ENCODE results near the gene ZBED1.
A peak's percentile ranks its signal among the peaks of the same experiment; 100 is the strongest.
"Not testable (repeated sequence)": the region's sequence is repeated elsewhere in the genome, so short reads cannot be mapped to it uniquely, and the experiment has no call there.

ZBED1 gene

GRCh38 chrX:2484721-2485648, 15.8 kb downstream of the ZBED1 start:
- H3K36me3 Mint-ChIP-seq (ENCODE audit: low read depth), result peaks cover 58% of the 10 kb centered on the region
- H3K27ac Mint-ChIP-seq, result peak overlapping the region; percentile 46 to 98 (median 94)
- TF ChIP-seq CTCF (IDR thresholded peaks at IDR 0.05; ENCODE audit: unreplicated experiment in 3 of 3), result no peak
- no peaks in the 10 kb centered on the region for H3K27me3 Mint-ChIP-seq (ENCODE audit: low read depth)
- H3K9me3 Mint-ChIP-seq, result no peaks in the 10 kb centered on the region
- peak overlapping the region in 1 of 3 experiments; percentile 57 for H3K4me3 Mint-ChIP-seq
- H3K4me1 Mint-ChIP-seq, result peaks cover 29% of the 10 kb centered on the region

GRCh38 chrX:2484256-2484655, 16.5 kb downstream of the ZBED1 start:
- Mint-ChIP-seq H3K27ac (peak overlapping the region; percentile 46 to 98 (median 94)), H3K27me3 (ENCODE audit: low read depth) (no peaks in the 10 kb centered on the region), H3K9me3 (peaks cover 2% of the 10 kb centered on the region), H3K4me3 (peak overlapping the region in 1 of 3 experiments; percentile 57), H3K4me1 (peaks cover 29% of the 10 kb centered on the region), H3K36me3 (ENCODE audit: low read depth) (peaks cover 56% of the 10 kb centered on the region)
- no peak for TF ChIP-seq CTCF (IDR thresholded peaks at IDR 0.05; ENCODE audit: unreplicated experiment in 3 of 3)

GRCh38 chrX:2483398-2484060, 17.2 kb downstream of the ZBED1 start:
- Mint-ChIP-seq H3K9me3 (peaks cover 2% of the 10 kb centered on the region), H3K27ac (peak overlapping the region in 2 of 3 experiments; percentile 58 to 98), H3K4me1 (peaks cover 29% of the 10 kb centered on the region)

GRCh38 chrX:2481597-2481996, 19.2 kb downstream of the ZBED1 start:
- not testable (repeated sequence) for H3K9me3 Mint-ChIP-seq; H3K27me3 Mint-ChIP-seq (ENCODE audit: low read depth)
- peaks cover 25% of the 10 kb centered on the region for H3K4me1 Mint-ChIP-seq

More at GRCh38 chrX:2483398-2484060, 17.2 kb downstream of the ZBED1 start:
- no peaks in the 10 kb centered on the region for H3K27me3 Mint-ChIP-seq (ENCODE audit: low read depth)
- no peak overlapping the region for H3K4me3 Mint-ChIP-seq
- peaks cover 54% of the 10 kb centered on the region for H3K36me3 Mint-ChIP-seq (ENCODE audit: low read depth)
- no peak for TF ChIP-seq CTCF (IDR thresholded peaks at IDR 0.05; ENCODE audit: unreplicated experiment in 3 of 3)

GRCh38 chrX:2479982-2480381, 20.8 kb downstream of the ZBED1 start:
- not testable (repeated sequence) for H3K9me3 Mint-ChIP-seq; H3K4me3 Mint-ChIP-seq; H3K27me3 Mint-ChIP-seq (ENCODE audit: low read depth); H3K27ac Mint-ChIP-seq
- peaks cover 30% of the 10 kb centered on the region for H3K36me3 Mint-ChIP-seq (ENCODE audit: low read depth)
- peaks cover 16% of the 10 kb centered on the region for H3K4me1 Mint-ChIP-seq

More at GRCh38 chrX:2481597-2481996, 19.2 kb downstream of the ZBED1 start:
- H3K36me3 Mint-ChIP-seq (ENCODE audit: low read depth), result peaks cover 41% of the 10 kb centered on the region
- not testable (repeated sequence) for H3K27ac Mint-ChIP-seq, H3K4me3 Mint-ChIP-seq

GRCh38 chrX:2479420-2479780, 21.4 kb downstream of the ZBED1 start:
- H3K36me3 Mint-ChIP-seq (ENCODE audit: low read depth), result peaks cover 27% of the 10 kb centered on the region
- TF ChIP-seq CTCF (IDR thresholded peaks at IDR 0.05; ENCODE audit: unreplicated experiment in 3 of 3), result no peak
- H3K27ac Mint-ChIP-seq, result no peak overlapping the region
- no peaks in the 10 kb centered on the region for H3K27me3 Mint-ChIP-seq (ENCODE audit: low read depth)
- H3K9me3 Mint-ChIP-seq, result peaks cover 2% of the 10 kb centered on the region
- peaks cover 10% of the 10 kb centered on the region for H3K4me1 Mint-ChIP-seq
- H3K4me3 Mint-ChIP-seq, result no peak overlapping the region
